GM10266 (cell line): ENCODE data around the gene MYCBPAP.

Source experiments
- DNase-seq: peaks from one replicate; pipeline ENCODE4 v3.0.0; 2012; ENCODE audit errors: extremely low spot score
- TF ChIP-seq, protein P1 (sequence below): IDR thresholded peaks from 2 replicates; pipeline ENCODE4 v1.5.1; 2012; ENCODE audit warnings: mild to moderate bottlenecking, low read depth; ENCODE audit not compliant: control insufficient read depth, insufficient read depth; ENCODE audit errors: missing control alignments

MYCBPAP gene

GRCh38 chr17:50570032-50570431, 61.8 kb downstream of the MYCBPAP start:
- no peak for DNase-seq
- TF ChIP-seq, protein P1, sequence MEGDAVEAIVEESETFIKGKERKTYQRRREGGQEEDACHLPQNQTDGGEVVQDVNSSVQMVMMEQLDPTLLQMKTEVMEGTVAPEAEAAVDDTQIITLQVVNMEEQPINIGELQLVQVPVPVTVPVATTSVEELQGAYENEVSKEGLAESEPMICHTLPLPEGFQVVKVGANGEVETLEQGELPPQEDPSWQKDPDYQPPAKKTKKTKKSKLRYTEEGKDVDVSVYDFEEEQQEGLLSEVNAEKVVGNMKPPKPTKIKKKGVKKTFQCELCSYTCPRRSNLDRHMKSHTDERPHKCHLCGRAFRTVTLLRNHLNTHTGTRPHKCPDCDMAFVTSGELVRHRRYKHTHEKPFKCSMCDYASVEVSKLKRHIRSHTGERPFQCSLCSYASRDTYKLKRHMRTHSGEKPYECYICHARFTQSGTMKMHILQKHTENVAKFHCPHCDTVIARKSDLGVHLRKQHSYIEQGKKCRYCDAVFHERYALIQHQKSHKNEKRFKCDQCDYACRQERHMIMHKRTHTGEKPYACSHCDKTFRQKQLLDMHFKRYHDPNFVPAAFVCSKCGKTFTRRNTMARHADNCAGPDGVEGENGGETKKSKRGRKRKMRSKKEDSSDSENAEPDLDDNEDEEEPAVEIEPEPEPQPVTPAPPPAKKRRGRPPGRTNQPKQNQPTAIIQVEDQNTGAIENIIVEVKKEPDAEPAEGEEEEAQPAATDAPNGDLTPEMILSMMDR, result no peak

DNA sequence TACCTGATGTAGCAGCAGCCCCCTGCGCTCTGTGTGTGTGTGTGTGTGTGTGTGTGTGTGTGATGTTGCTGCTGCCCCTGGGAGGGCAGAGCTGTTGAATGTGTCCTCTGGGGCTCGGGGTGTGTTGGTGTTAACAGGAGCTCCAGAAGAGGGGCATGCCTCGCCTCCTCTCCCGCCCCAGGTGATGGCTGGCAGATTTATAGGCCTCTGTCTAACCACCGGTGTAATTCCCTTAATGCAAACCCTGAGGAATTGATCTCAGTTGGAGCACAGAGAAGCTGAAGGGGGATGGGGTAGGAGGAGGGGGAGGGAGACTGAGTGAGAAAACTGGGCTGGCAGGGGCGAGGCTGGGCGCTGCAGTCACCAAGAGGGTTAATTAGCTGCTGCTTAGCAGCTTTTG, 62.3 kb downstream of the MYCBPAP start:
- DNase-seq, result no peak
- TF ChIP-seq, protein P1, result no peak

DNA sequence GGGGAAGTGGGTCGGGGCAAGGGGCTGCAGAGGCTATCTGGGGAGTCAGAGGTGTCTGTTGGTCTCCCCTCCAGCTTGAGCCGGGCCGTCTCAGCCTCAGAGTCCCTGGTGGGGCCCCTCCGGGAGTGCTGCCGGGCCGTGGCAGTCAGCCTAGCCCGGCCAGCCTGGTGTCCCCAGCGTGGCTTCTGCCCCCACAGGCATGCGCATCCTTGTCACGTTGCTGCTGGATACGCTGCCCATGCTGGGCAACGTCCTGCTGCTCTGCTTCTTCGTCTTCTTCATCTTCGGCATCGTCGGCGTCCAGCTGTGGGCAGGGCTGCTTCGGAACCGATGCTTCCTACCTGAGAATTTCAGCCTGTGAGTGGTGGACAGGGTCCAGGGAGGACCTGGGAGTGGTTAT, 63.4 kb downstream of the MYCBPAP start:
- TF ChIP-seq, protein P1, result no peak
- DNase-seq, result no peak

DNA sequence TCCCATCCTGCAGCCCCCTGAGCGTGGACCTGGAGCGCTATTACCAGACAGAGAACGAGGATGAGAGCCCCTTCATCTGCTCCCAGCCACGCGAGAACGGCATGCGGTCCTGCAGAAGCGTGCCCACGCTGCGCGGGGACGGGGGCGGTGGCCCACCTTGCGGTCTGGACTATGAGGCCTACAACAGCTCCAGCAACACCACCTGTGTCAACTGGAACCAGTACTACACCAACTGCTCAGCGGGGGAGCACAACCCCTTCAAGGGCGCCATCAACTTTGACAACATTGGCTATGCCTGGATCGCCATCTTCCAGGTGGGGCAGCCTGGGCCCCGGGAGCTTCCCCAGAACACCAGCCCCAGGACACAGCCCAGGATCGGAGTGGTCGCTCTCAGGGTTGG, 64.3 kb downstream of the MYCBPAP start:
- DNase-seq, result no peak
- TF ChIP-seq, protein P1, result no peak

- DNase-seq, result no peak
- TF ChIP-seq, protein P1, result no peak
Observed at GRCh38 chr17:50573866-50574611, 65.8 kb downstream of the MYCBPAP start.

DNA sequence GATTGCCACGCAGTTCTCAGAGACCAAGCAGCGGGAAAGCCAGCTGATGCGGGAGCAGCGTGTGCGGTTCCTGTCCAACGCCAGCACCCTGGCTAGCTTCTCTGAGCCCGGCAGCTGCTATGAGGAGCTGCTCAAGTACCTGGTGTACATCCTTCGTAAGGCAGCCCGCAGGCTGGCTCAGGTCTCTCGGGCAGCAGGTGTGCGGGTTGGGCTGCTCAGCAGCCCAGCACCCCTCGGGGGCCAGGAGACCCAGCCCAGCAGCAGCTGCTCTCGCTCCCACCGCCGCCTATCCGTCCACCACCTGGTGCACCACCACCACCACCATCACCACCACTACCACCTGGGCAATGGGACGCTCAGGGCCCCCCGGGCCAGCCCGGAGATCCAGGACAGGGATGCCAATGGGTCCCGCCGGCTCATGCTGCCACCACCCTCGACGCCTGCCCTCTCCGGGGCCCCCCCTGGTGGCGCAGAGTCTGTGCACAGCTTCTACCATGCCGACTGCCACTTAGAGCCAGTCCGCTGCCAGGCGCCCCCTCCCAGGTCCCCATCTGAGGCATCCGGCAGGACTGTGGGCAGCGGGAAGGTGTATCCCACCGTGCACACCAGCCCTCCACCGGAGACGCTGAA, 67.5 kb downstream of the MYCBPAP start:
- TF ChIP-seq, protein P1, result no peak
- DNase-seq, result no peak

DNA sequence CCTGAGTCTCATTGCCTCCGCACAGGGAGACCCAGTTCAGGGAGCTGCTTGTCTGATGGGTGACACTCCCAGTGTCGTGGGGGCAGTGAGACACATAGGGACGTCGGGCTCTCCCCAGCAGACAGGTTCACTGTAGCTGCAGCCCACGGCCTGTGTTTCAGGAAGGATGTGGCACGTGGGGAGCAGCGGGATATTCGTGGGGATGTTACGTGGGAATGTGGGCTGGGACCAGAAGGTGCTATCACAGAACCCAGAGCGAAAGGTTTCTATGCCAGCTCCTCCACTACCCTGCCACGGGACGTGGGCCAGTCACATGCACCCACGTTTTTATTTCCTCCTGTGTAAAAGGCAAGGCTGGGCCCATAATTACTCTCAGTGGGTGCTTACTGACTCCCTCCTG, 68.6 kb downstream of the MYCBPAP start:
- TF ChIP-seq, protein P1, result no peak

More for the DNA sequence above, 68.6 kb downstream of the MYCBPAP start:
- DNase-seq, result no peak
